IMR-90 (cell line): ENCODE data around the gene SEMA5A. TPM values are rescaled to one million over a fixed set of nuclear protein-coding genes. Genes with fewer than 3 reads are reported as not detected.

Experiments
- ATAC-seq: fragments of 200-7000 bp; cut with Tn5 transposase; 2 replicates; pipeline ENCODE4 v1.9.1; 2020; ENCODE audit warnings: low read depth, mild to moderate bottlenecking, moderate library complexity
- BruUV-seq: library from RNA; stranded (reverse); fragments of 400-500 nt; replicated peaks from 2 replicates; lab custom pipeline; 2021; lab: Mats Ljungman, UMichigan
- CTCF ChIA-PET: fragments of 300-600 bp; formaldehyde crosslinking; extraction: SDS; loops from one replicate; lab custom pipeline; 2021; ENCODE audit warnings: antibody characterized with exemption; lab: Yijun Ruan, JAX
- POLR2A ChIA-PET: fragments of 300-600 bp; sonication (Branson Sonifier 250); formaldehyde crosslinking; loops from one replicate; lab custom pipeline; 2022; ENCODE audit warnings: antibody characterized with exemption; ENCODE audit not compliant: unreplicated experiment; lab: Charles Lee
- DNase-seq: peaks from one replicate; pipeline ENCODE4 v3.0.0; 2013
- H2AFZ ChIP-seq: replicated peaks from 2 replicates; pipeline ENCODE3; 2013; ENCODE audit warnings: low read length, mild to moderate bottlenecking; ENCODE audit not compliant: poor library complexity
- H2AK5ac ChIP-seq: 2 replicates; pipeline ENCODE4 v1.6.1; 2013; ENCODE audit warnings: low read depth, low read length, inconsistent platforms
- H2AK9ac ChIP-seq: replicated peaks from 2 replicates; pipeline ENCODE3; 2013; ENCODE audit warnings: mild to moderate bottlenecking, low read depth, low read length, moderate library complexity; ENCODE audit not compliant: poor library complexity
- H2BK120ac ChIP-seq: 2 replicates; pipeline ENCODE4 v1.6.1; 2013; ENCODE audit warnings: low read depth, low read length, inconsistent platforms
- H2BK15ac ChIP-seq: 3 replicates; pipeline ENCODE4 v1.6.1; 2013; ENCODE audit warnings: low read depth, low read length, inconsistent platforms
- H2BK20ac ChIP-seq: 2 replicates; pipeline ENCODE4 v1.6.1; 2013; ENCODE audit warnings: low read depth, mild to moderate bottlenecking, inconsistent platforms, low read length, moderate library complexity
- H2BK5ac ChIP-seq: 2 replicates; pipeline ENCODE4 v1.6.1; 2013; ENCODE audit warnings: mild to moderate bottlenecking, low read depth, low read length, inconsistent platforms; ENCODE audit not compliant: poor library complexity, severe bottlenecking
- H3K14ac ChIP-seq: replicated peaks from 2 replicates; pipeline ENCODE4 v1.6.1; 2013; ENCODE audit warnings: low read depth, low read length, inconsistent platforms
- H3K18ac ChIP-seq: 2 replicates; pipeline ENCODE4 v1.6.1; 2013; ENCODE audit warnings: low read depth, low read length, control low read depth
- H3K23ac ChIP-seq: 2 replicates; pipeline ENCODE4 v1.6.1; 2013; ENCODE audit warnings: low read depth, low read length, inconsistent platforms
- H3K27ac ChIP-seq: 2 replicates; pipeline ENCODE4 v1.5.1; 2013; ENCODE audit warnings: mild to moderate bottlenecking, control low read depth, low read length; ENCODE audit not compliant: insufficient read depth
- H3K27me3 ChIP-seq: 2 replicates; pipeline ENCODE4 v1.6.1; 2013; ENCODE audit warnings: low read length; ENCODE audit not compliant: control insufficient read depth, insufficient read depth
- H3K36me3 ChIP-seq: 2 replicates; pipeline ENCODE4 v1.6.1; 2013; ENCODE audit warnings: low read length, mixed read lengths; ENCODE audit not compliant: control insufficient read depth, insufficient read depth
- H3K4ac ChIP-seq: 2 replicates; pipeline ENCODE4 v1.6.1; 2013; ENCODE audit warnings: low read depth, low read length, inconsistent platforms
- H3K4me1 ChIP-seq: 2 replicates; pipeline ENCODE4 v1.6.1; 2013; ENCODE audit warnings: low read length, mixed read lengths; ENCODE audit not compliant: control insufficient read depth, insufficient read depth
- H3K4me2 ChIP-seq: 2 replicates; pipeline ENCODE4 v1.6.1; 2013; ENCODE audit warnings: low read depth, mild to moderate bottlenecking, control low read depth, low read length, moderate library complexity
- H3K4me3 ChIP-seq: 2 replicates; pipeline ENCODE4 v1.5.1; 2013; ENCODE audit warnings: low read depth, mild to moderate bottlenecking, control low read depth, low read length, moderate library complexity; ENCODE audit not compliant: insufficient read depth
- H3K56ac ChIP-seq: 2 replicates; pipeline ENCODE4 v1.6.1; 2013; ENCODE audit warnings: low read length, inconsistent platforms; ENCODE audit not compliant: insufficient read depth; ENCODE audit errors: extremely low read depth
- H3K79me1 ChIP-seq, 2 experiments: 2 replicates each; pipeline ENCODE4 v1.6.1; 2013; ENCODE audit warnings: low read length in 2 of 2, inconsistent platforms in 1 of 2, low read depth in 1 of 2
- H3K9ac ChIP-seq: 2 replicates; pipeline ENCODE4 v1.6.1; 2013; ENCODE audit warnings: low read depth, low read length, control low read depth
- H3K9me1 ChIP-seq: 2 replicates; pipeline ENCODE4 v1.6.1; 2013; ENCODE audit warnings: low read length, inconsistent platforms; ENCODE audit not compliant: insufficient read depth
- H3K9me3 ChIP-seq: 2 replicates; pipeline ENCODE4 v1.6.1; 2013; ENCODE audit warnings: low read length; ENCODE audit not compliant: control insufficient read depth, insufficient read depth
- H4K20me1 ChIP-seq: 2 replicates; pipeline ENCODE4 v1.6.1; 2013; ENCODE audit warnings: low read length, inconsistent platforms; ENCODE audit not compliant: insufficient read depth
- H4K5ac ChIP-seq: 2 replicates; pipeline ENCODE4 v1.6.1; 2013; ENCODE audit warnings: mild to moderate bottlenecking, low read depth, low read length, control low read depth
- H4K8ac ChIP-seq, 2 experiments: 2 replicates each; pipeline ENCODE4 v1.6.1; 2013; ENCODE audit warnings: low read depth in 2 of 2, low read length in 2 of 2, control low read depth in 1 of 2, inconsistent platforms in 1 of 2
- H4K91ac ChIP-seq: 2 replicates; pipeline ENCODE4 v1.6.1; 2013; ENCODE audit warnings: low read depth, low read length, inconsistent platforms; ENCODE audit not compliant: insufficient read depth
- ELK1 ChIP-seq: fragments of 150-350 bp; IDR thresholded peaks from 2 replicates; pipeline ENCODE4 v1.6.1; 2016; ENCODE audit warnings: low read depth, mild to moderate bottlenecking, low read length, moderate library complexity, borderline replicate concordance
- RCOR1 ChIP-seq: IDR thresholded peaks from 2 replicates; pipeline ENCODE4 v1.6.1; 2012; ENCODE audit warnings: mild to moderate bottlenecking, low read length, improper control_type of control experiment; ENCODE audit not compliant: insufficient replicate concordance
- SMC3 ChIP-seq: fragments of 150-350 bp; IDR thresholded peaks from 2 replicates; pipeline ENCODE4 v1.6.1; 2016; ENCODE audit warnings: low read depth, mild to moderate bottlenecking, antibody characterized with exemption, low read length, moderate library complexity
- dilution Hi-C: fragments of 300-500 bp; cut with HindIII; formaldehyde crosslinking; loops from one replicate; pipeline ENCODE4 v1.14.3; 2018; ENCODE audit warnings: low sequenced_read_pairs; ENCODE audit not compliant: unreplicated experiment
- in situ Hi-C: fragments of 300-500 bp; cut with MboI; formaldehyde crosslinking; loops from 3 replicates; pipeline ENCODE4 v1.14.3; 2019; ENCODE audit warnings: low sequenced_read_pairs, inconsistent platforms, mixed read lengths
- intact Hi-C: fragments of 100-400 bp; cut with micrococcal nuclease; formaldehyde crosslinking; loops from 2 replicates; pipeline ENCODE4 v1.10.0; 2022
- polyA plus RNA-seq, 3 experiments: library from polyadenylated mRNA; depleted of rRNA; stranded (reverse); fragments of >200 nt; gene quantifications; 2 replicates each; pipeline ENCODE4 v1.2.3, GENCODE V29; 2012; ENCODE audit warnings: low replicate concordance in 1 of 3
- total RNA-seq: library from RNA; depleted of rRNA; stranded (reverse); fragments of >200 nt; gene quantifications from 2 replicates; pipeline ENCODE4 v1.2.3, GENCODE V29; 2012

Gene SEMA5A
- total and polyA plus RNA-seq, 2 of the 4 experiments (the other 2 are of a cell fraction), result 8.2 to 9.9 TPM

GRCh38 chr5:9170026-9170425 is 375.8 kb downstream of the SEMA5A start:
- in situ Hi-C loops (no loop called here), intact Hi-C loops (no loop called here), dilution Hi-C loops (no loop called here)
- Histone ChIP-seq H2AK5ac (no peak overlapping the region), H3K4me1 (peaks cover 4% of the 10 kb centered on the region; the same call in 1 of the 2 replicates), H2AK9ac (no peak overlapping the region), H3K9ac (no peak overlapping the region), H3K9me1 (peaks cover under 1% of the 10 kb centered on the region), H3K18ac (no peak overlapping the region), H3K36me3 (no peaks in the 10 kb centered on the region), H4K91ac (no peak overlapping the region), H4K5ac (no peak overlapping the region), H3K4me2 (no peak overlapping the region), H2AFZ (no peak overlapping the region), H3K4ac (no peak overlapping the region), H2BK5ac (no peak overlapping the region), H3K23ac (no peak overlapping the region), H3K14ac (no peak overlapping the region), H4K20me1 (no peaks in the 10 kb centered on the region), H3K56ac (no peak overlapping the region), H3K9me3 (0 out of 2 replicates have a peak, but pooled peaks cover 2% of the 10 kb centered on the region), H3K27ac (no peak overlapping the region), H2BK15ac (no peak overlapping the region), H3K27me3 (no peaks in the 10 kb centered on the region), H3K79me1 (peaks cover 0 to 6% of the 10 kb centered on the region in 2 experiments; a peak in 2 of 4 replicates), H4K8ac (no peak overlapping the region), H2BK20ac (no peak overlapping the region), H2BK120ac (no peak overlapping the region), H3K4me3 (no peak overlapping the region)
- ATAC-seq, result no peak
- TF ChIP-seq ELK1 (no peak), SMC3 (no peak), RCOR1 (no peak)
- DNase-seq, result peak; percentile 35
- ChIA-PET CTCF (interaction anchor here (0.6 kb wide), 1 partner anchor 424 kb away, joined by 3 read pairs; no protein-coding TSS in a partner anchor), POLR2A (no interaction called here)
- BruUV-seq, result no TSS peak
